ENCODE data around the gene AIFM3. TPM values are rescaled to one million over a fixed set of nuclear protein-coding genes. Genes with fewer than 3 reads are reported as not detected.

The AIFM3 gene
- 1.8 and 2.3 TPM in 2 replicates for total RNA-seq
- long read RNA-seq, result 0 reads

DNA sequence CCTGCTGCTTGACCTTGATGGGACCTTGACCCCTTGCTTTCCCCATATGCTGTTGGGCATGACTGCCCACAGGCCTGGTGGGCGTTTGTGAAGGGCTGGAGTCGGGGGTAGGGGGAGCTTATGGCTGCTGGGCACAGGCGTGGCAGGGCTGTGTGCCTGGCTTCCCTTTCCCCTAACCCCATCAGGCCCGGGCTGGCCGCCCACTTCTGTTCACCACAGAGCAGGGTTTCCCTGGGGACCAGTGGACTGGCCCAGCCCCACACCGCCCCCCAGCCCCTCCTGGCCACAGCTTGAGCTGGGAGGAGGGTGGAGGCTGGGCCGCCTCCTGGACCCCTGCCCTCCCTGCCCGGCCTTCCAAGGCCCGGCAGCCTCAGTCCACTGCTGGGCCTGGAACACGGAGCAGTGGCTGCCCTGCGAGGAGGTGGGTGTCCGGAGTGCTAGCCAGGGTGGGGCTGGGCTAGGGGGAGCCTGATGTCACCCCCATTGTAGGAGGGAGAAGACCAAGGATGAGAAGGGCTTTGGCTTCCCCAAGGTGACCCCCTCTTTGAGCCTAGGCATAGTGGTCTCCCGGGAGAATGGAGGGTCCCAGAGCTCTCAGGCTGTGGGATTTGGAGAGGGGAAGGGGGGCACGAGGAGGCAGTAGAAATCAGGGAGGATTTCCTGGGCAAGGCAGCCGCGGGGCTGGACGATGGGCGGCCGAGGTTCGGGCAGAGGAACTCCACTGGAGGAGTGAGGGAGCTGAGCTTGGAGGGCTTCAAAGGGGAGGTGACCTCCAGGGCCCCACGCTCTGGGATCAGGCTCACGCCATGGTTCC is at the start of gene AIFM3:
Gene AIFM3, plus strand, starts transcription at position 373 of the 814 bp plus-strand sequence. CDS start 690 bp downstream, outside the sequence.
- Mint-ChIP-seq H3K4me1 (ENCODE audit: low read depth) (peaks cover 8% of the 10 kb centered on the region), H3K4me3 (ENCODE audit: low read depth) (no peak within 1 kb of the TSS)
- no peak for DNase-seq (ENCODE audit: low spot score, unreplicated experiment)

GRCh38 chr22:20918663-20919218 is 48.3 kb upstream of the AIFM3 start:
- peaks cover 4% of the 10 kb centered on the region for H3K36me3 Mint-ChIP-seq (ENCODE audit: insufficient read depth)
- H3K27ac Mint-ChIP-seq, result peak overlapping the region; percentile 98
- no peak for DNase-seq (ENCODE audit: low spot score, unreplicated experiment)
- peak overlapping the region; percentile 99 for H3K4me3 Mint-ChIP-seq (ENCODE audit: low read depth)
- TF ChIP-seq, protein P1, sequence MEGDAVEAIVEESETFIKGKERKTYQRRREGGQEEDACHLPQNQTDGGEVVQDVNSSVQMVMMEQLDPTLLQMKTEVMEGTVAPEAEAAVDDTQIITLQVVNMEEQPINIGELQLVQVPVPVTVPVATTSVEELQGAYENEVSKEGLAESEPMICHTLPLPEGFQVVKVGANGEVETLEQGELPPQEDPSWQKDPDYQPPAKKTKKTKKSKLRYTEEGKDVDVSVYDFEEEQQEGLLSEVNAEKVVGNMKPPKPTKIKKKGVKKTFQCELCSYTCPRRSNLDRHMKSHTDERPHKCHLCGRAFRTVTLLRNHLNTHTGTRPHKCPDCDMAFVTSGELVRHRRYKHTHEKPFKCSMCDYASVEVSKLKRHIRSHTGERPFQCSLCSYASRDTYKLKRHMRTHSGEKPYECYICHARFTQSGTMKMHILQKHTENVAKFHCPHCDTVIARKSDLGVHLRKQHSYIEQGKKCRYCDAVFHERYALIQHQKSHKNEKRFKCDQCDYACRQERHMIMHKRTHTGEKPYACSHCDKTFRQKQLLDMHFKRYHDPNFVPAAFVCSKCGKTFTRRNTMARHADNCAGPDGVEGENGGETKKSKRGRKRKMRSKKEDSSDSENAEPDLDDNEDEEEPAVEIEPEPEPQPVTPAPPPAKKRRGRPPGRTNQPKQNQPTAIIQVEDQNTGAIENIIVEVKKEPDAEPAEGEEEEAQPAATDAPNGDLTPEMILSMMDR (IDR thresholded peaks at IDR 0.05; ENCODE audit: unreplicated experiment), result no peak
- no peaks in the 10 kb centered on the region for H3K9me3 Mint-ChIP-seq (ENCODE audit: low read depth)
- H3K27me3 Mint-ChIP-seq, result no peaks in the 10 kb centered on the region
- peaks cover 25% of the 10 kb centered on the region for H3K4me1 Mint-ChIP-seq (ENCODE audit: low read depth)

More for the DNA sequence above, at the start of gene AIFM3:
- no peaks in the 10 kb centered on the region for H3K9me3 Mint-ChIP-seq (ENCODE audit: low read depth)
- H3K36me3 Mint-ChIP-seq (ENCODE audit: insufficient read depth), result no peaks in the 10 kb centered on the region
- H3K27me3 Mint-ChIP-seq, result peaks cover 29% of the 10 kb centered on the region
- TF ChIP-seq, protein P1 (IDR thresholded peaks at IDR 0.05; ENCODE audit: unreplicated experiment), result no peak
- no peak within 1 kb of the TSS for H3K27ac Mint-ChIP-seq

DNA sequence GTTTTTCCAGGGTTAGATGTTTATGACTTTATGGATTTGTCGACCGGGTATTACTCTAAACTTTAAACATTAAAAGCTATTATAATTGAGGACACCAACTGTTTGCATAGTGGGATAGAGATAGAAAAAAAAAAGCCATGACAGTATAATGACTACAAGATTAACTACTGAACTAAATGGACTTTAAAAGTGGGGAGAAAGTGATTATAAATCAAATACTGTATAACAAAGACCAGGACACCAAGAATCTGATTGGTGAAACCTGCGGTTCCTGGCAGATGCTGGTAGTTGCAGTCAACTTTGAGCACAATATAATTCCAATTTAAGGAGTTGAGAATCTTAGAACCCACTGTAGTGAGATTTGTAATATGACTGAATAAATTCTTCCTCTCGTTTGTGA is 47.3 kb upstream of the AIFM3 start:
- no peak for DNase-seq (ENCODE audit: low spot score, unreplicated experiment)
- TF ChIP-seq, protein P1 (IDR thresholded peaks at IDR 0.05; ENCODE audit: unreplicated experiment), result no peak
- H3K36me3 Mint-ChIP-seq (ENCODE audit: insufficient read depth), result peaks cover 4% of the 10 kb centered on the region
- H3K27ac Mint-ChIP-seq, result peak overlapping the region; percentile 30
- peak overlapping the region; percentile 99 for H3K4me3 Mint-ChIP-seq (ENCODE audit: low read depth)
- peaks cover 25% of the 10 kb centered on the region for H3K4me1 Mint-ChIP-seq (ENCODE audit: low read depth)
- no peaks in the 10 kb centered on the region for H3K27me3 Mint-ChIP-seq
- H3K9me3 Mint-ChIP-seq (ENCODE audit: low read depth), result no peaks in the 10 kb centered on the region

DNA sequence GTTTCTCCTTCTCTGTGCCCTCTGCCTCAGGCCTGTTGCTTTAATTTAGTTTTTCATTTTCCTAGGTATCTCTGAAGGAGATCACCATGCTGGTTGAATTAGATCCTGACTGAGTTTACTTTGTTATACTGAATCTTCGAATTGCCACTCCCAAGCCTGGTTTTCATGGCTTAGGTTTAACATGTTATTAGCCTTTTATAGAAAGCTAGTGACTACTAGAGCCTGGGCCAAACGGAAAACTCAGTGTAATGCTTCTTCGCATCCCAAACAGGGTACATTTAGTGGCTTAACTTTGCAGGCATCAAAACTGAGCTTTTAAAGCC is 46.2 kb upstream of the AIFM3 start:
- no peaks in the 10 kb centered on the region for H3K27me3 Mint-ChIP-seq
- H3K4me3 Mint-ChIP-seq (ENCODE audit: low read depth), result peak overlapping the region; percentile 99
- no peaks in the 10 kb centered on the region for H3K9me3 Mint-ChIP-seq (ENCODE audit: low read depth)
- H3K27ac Mint-ChIP-seq, result peak overlapping the region; percentile 86
- peaks cover 30% of the 10 kb centered on the region for H3K4me1 Mint-ChIP-seq (ENCODE audit: low read depth)
- no peak for DNase-seq (ENCODE audit: low spot score, unreplicated experiment)
- TF ChIP-seq, protein P1 (IDR thresholded peaks at IDR 0.05; ENCODE audit: unreplicated experiment), result no peak
- peaks cover 4% of the 10 kb centered on the region for H3K36me3 Mint-ChIP-seq (ENCODE audit: insufficient read depth)

- H3K36me3 Mint-ChIP-seq (ENCODE audit: insufficient read depth), result peaks cover 4% of the 10 kb centered on the region
- no peak overlapping the region for H3K4me3 Mint-ChIP-seq (ENCODE audit: low read depth)
- no peaks in the 10 kb centered on the region for H3K27me3 Mint-ChIP-seq
- TF ChIP-seq, protein P1 (IDR thresholded peaks at IDR 0.05; ENCODE audit: unreplicated experiment), result no peak
- H3K4me1 Mint-ChIP-seq (ENCODE audit: low read depth), result peaks cover 32% of the 10 kb centered on the region
- DNase-seq (ENCODE audit: low spot score, unreplicated experiment), result no peak
- peak overlapping the region; percentile 1 for H3K27ac Mint-ChIP-seq
- H3K9me3 Mint-ChIP-seq (ENCODE audit: low read depth), result no peaks in the 10 kb centered on the region
Observed at GRCh38 chr22:20922141-20922751, 44.8 kb upstream of the AIFM3 start.
